GM12864 (cell line): Measurements from ENCODE around the gene SLC26A4.

Experiments
- DNase-seq: peaks from one replicate; pipeline ENCODE4 v3.0.0-alpha.2; 2011; ENCODE audit warnings: low read depth
- H3K4me3 ChIP-seq: 2 replicates; pipeline ENCODE4 v1.5.1; 2011; ENCODE audit warnings: mild to moderate bottlenecking, low read depth, low read length, control low read depth
- CTCF ChIP-seq: IDR thresholded peaks from 2 replicates; pipeline ENCODE4 v1.5.1; 2011; ENCODE audit warnings: low read depth, mild to moderate bottlenecking, moderate library complexity, low read length, control low read depth, inconsistent platforms; ENCODE audit errors: missing control alignments

Gene SLC26A4

GRCh38 chr7:107660381-107661080 is at the start of gene SLC26A4:
Gene SLC26A4, plus strand, starts transcription at chr7:107660828. Its CDS starts 814 bp downstream, at chr7:107661642.
- no peak for DNase-seq
- TF ChIP-seq CTCF, result no peak
- peak within 1 kb of the TSS; percentile 35 for H3K4me3 ChIP-seq

DNA sequence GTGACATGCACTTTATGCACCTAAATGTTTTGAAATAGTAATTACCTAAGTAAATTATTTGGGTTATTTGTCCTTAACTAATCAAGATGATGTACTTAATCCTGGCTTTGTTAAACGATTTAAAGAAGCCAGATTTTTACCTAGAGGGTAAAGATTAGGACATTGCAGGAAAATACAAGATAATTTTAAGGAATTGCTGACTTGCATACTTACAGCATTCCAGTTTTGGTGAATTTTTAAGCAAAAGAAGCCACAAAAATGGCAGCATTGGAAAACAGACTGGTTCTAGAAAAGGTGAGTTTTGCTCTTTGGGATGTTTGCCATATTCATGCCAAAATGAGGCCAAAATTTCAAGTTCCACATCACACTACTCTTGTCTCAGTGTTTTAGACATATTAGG is 47.2 kb upstream of the SLC26A4 start:
- DNase-seq, result no peak
- TF ChIP-seq CTCF, result no peak
- H3K4me3 ChIP-seq, result no peak overlapping the region

DNA sequence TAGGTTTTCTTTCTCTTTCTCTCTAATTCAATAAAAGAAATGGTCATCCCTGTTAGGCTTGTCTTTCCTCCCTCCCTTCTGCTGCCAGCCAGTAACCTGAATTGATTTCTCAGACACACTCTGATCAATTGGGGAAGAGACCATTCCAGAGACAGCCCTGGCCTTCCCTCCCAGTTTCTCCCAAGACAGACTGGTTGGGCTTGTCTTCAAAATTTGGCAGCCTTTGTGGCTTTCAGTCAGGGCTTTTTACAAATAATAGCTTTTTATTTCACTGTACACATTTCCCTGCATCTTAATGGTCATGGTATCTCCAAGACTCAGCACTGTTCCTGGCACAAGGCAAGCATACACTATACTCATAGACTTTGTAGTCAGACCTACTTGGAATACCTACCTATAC is 46.7 kb upstream of the SLC26A4 start:
- no peak for DNase-seq
- TF ChIP-seq CTCF, result no peak
- no peak overlapping the region for H3K4me3 ChIP-seq

GRCh38 chr7:107614425-107614824 is 46.2 kb upstream of the SLC26A4 start:
- no peak overlapping the region for H3K4me3 ChIP-seq
- TF ChIP-seq CTCF, result no peak
- DNase-seq, result no peak

DNA sequence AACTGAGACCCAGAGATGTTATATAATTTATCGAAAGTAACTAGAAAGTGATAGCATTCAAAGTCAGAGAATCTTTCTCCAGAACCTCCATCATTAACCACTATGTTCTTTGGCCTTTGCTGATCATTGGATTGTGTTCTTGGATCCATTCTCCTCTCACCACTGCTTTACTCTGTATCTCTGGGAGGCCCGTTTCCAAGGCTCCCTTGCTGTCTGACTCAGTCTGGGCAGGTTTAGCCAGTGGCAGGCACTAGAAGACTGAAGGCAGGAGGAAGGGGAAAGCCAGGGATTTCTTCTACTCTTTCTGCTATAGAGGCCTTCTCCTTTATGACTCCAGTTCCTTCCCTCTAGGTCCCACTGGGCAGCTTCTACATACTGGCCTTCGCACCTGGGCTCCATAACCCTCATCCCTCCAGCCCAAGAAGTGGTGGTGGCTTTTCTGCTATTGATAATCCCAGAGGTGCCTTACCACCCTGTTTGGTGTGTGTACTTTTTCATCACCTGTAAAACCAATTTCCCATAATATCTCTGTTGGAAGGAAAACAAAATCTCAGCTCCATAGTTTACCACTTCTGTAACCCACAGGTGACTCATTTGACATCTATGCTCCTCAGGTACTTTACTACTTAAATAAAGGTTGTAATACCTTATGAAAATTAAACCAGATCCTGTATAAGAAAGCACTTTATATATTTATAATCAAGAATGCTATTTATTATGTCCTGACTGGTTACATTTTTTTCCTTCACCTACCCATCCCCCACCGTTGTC is 44.5 kb upstream of the SLC26A4 start:
- no peak overlapping the region for H3K4me3 ChIP-seq
- DNase-seq, result no peak
- TF ChIP-seq CTCF, result no peak

DNA sequence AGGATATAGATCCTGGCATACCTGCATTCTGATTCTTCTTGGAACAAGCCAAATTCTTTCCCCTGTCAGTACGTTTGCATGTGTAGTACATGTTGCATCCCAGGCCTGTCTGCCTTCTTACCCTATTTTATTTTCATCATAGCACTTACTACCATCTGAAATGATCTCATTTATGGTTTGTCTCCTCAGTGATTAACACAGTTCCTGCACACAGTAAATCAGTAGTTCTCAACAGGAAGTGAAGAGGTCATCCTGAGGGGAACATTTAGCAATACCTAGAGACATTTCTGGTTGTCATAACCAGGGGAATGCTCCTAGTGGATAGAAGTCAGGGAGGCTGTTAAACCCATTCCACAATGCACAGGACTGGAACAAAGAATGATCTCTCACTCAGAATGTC is 38.2 kb upstream of the SLC26A4 start:
- no peak overlapping the region for H3K4me3 ChIP-seq
- DNase-seq, result no peak
- TF ChIP-seq CTCF, result no peak
